Ishikawa (cell line): ENCODE data around the gene GRIFIN.

ENCODE experiments used
- CEBPB ChIP-seq: IDR thresholded peaks from 2 replicates; pipeline ENCODE4 v1.6.1; 2012
- EP300 ChIP-seq: IDR thresholded peaks from 2 replicates; pipeline ENCODE4 v1.6.1; 2012; ENCODE audit warnings: borderline replicate concordance
- TCF12 ChIP-seq: IDR thresholded peaks from 2 replicates; pipeline ENCODE4 v1.6.1; 2012; ENCODE audit warnings: low read depth
- YY1 ChIP-seq: IDR thresholded peaks from 2 replicates; pipeline ENCODE4 v1.6.1; 2012; ENCODE audit warnings: low read depth
- ZBTB7A ChIP-seq: IDR thresholded peaks from 2 replicates; pipeline ENCODE4 v1.6.1; 2012; ENCODE audit warnings: low read depth
- TF ChIP-seq, protein P1 (sequence below): IDR thresholded peaks from 2 replicates; pipeline ENCODE4 v1.6.1; 2012
- TF ChIP-seq, protein P2 (sequence below): IDR thresholded peaks from 2 replicates; pipeline ENCODE4 v1.6.1; 2012; ENCODE audit warnings: low read depth, mild to moderate bottlenecking
- TF ChIP-seq, protein P3 (sequence below): IDR thresholded peaks from 2 replicates; pipeline ENCODE4 v1.6.1; 2012

DNA sequence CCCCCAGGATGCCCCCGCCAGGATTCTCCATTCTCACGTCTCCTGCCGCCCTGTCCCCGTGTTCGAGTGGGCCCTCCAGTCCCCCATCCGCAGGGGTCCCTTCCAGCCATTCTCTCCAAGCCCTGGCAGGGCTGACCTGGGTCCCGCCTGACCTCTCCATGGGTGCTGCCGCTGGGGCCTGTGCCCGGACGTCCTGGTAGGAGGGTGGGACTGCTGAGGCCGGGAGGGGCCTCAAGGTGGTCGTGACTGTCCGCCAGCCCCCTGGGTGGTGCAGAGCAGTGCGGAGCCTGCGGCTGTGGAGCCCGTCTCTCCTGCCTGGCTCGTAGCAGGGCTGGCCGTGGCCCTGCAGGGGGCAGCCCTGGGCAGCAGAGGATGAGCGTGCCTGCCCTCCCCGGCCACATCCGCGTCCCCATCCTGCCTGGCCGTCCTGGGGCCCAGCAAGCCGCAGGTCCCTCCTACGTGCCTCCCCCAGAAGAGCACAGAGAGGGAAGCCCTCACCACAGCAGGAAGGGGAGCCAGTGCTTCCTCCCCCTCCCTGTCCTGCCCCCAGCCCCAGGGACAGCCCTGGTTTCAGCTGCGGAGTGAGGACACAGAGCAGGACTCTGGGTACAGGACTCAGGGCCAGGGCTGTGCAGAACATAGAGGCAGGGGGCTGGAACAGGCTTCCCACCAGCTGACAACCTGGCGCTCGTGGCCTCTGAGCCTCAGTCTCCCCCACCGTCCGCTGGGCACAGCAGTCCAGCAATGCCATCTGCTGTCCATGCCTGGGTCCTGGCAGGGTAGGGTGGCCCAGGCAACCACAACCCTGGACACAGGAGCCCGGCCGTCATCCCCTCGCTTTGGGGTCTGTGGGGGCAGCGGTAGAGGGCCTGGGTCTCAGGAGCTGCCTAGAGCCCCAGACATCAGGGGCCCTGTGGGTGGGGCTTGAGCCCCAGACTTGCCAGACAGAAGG lies 1.5 kb upstream of the GRIFIN start:
- TF ChIP-seq ZBTB7A (no peak; the same call in 1 of the 2 replicates), CEBPB (no peak), EP300 (no peak), YY1 (no peak), TCF12 (no peak; the same call in 1 of the 2 replicates)
- TF ChIP-seq, protein P1, sequence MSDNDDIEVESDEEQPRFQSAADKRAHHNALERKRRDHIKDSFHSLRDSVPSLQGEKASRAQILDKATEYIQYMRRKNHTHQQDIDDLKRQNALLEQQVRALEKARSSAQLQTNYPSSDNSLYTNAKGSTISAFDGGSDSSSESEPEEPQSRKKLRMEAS, result no peak
- TF ChIP-seq, protein P2, sequence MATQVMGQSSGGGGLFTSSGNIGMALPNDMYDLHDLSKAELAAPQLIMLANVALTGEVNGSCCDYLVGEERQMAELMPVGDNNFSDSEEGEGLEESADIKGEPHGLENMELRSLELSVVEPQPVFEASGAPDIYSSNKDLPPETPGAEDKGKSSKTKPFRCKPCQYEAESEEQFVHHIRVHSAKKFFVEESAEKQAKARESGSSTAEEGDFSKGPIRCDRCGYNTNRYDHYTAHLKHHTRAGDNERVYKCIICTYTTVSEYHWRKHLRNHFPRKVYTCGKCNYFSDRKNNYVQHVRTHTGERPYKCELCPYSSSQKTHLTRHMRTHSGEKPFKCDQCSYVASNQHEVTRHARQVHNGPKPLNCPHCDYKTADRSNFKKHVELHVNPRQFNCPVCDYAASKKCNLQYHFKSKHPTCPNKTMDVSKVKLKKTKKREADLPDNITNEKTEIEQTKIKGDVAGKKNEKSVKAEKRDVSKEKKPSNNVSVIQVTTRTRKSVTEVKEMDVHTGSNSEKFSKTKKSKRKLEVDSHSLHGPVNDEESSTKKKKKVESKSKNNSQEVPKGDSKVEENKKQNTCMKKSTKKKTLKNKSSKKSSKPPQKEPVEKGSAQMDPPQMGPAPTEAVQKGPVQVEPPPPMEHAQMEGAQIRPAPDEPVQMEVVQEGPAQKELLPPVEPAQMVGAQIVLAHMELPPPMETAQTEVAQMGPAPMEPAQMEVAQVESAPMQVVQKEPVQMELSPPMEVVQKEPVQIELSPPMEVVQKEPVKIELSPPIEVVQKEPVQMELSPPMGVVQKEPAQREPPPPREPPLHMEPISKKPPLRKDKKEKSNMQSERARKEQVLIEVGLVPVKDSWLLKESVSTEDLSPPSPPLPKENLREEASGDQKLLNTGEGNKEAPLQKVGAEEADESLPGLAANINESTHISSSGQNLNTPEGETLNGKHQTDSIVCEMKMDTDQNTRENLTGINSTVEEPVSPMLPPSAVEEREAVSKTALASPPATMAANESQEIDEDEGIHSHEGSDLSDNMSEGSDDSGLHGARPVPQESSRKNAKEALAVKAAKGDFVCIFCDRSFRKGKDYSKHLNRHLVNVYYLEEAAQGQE, result no peak
- TF ChIP-seq, protein P3, sequence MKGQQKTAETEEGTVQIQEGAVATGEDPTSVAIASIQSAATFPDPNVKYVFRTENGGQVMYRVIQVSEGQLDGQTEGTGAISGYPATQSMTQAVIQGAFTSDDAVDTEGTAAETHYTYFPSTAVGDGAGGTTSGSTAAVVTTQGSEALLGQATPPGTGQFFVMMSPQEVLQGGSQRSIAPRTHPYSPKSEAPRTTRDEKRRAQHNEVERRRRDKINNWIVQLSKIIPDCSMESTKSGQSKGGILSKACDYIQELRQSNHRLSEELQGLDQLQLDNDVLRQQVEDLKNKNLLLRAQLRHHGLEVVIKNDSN, result no peak
